NT2/D1 (cell line): ENCODE measurements around the gene UBAC2.

ENCODE experiments used
- YY1 ChIP-seq: IDR thresholded peaks from 2 replicates; pipeline ENCODE4 v1.6.1; 2011; ENCODE audit not compliant: insufficient read length, insufficient read depth
- ZNF274 ChIP-seq: IDR thresholded peaks from 2 replicates; pipeline ENCODE4 v1.6.1; 2011; ENCODE audit warnings: mild to moderate bottlenecking, low read depth, low read length

- TF ChIP-seq ZNF274 (no peak), YY1 (no peak)
Measured at GRCh38 chr13:99246100-99246499, 45.4 kb downstream of the UBAC2 start.
